ENCODE results near the gene FAM120AOS. TPM values are rescaled to one million over a fixed set of nuclear protein-coding genes. Genes with fewer than 3 reads are reported as not detected.

FAM120AOS gene
- total and polyA plus RNA-seq, 2 of the 4 experiments (the other 2 are of a cell fraction) = 22.7 to 24.7 TPM

DNA sequence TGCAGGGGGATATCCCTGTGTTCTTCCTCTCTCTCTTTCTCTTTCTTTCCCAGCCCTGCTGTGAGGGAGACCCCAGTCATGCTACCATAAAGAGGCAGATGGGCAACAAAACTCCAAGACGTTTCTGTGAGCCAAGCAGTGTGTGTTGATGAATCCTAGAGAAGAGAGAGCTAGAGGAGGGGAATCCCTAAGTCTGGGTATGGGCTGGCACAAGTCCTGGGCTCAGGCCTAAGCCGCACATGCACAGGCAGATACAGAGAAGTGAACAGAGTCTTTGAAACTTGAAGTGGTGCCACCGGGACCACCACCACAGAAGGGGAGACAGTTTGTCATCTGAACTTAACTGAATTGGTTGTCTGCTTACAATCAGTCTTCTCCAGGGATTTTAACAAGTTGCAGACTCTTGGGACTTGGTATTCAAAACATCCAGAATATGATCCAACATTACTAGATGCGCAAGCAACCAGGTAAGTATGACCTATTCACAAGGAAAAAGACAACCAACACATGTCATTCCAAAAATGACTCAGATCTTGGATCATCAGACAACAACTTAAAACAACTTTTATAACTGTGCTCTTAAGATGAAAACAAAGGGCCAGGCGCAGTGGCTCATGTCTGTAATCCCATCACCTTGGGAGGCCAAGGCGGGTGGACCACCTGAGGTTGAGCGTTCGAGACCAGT lies 12.3 kb downstream of the FAM120AOS start:
- no peak overlapping the region for H3K56ac ChIP-seq (ENCODE audit: extremely low read depth, insufficient read depth, low read length)
- intact Hi-C loops (cut with micrococcal nuclease) = no loop called here
- ChIA-PET CTCF (interaction anchor here (1.2 kb wide), 1 partner anchor 12 kb away, joined by 3 read pairs; no protein-coding TSS in a partner anchor), POLR2A (ENCODE audit: unreplicated experiment) (no interaction called here)
- dilution Hi-C loops (cut with HindIII; ENCODE audit: low sequenced_read_pairs, unreplicated experiment) = no loop called here
- H2BK5ac ChIP-seq (ENCODE audit: low read depth, low read length, poor library complexity, severe bottlenecking) = no peak overlapping the region
- no peaks in the 10 kb centered on the region for H4K20me1 ChIP-seq (ENCODE audit: insufficient read depth, low read length)
- in situ Hi-C loops (cut with MboI; ENCODE audit: low sequenced_read_pairs) = no loop called here
- BruUV-seq (replicated peaks) = no TSS peak
- H4K8ac ChIP-seq (ENCODE audit: low read depth in 2 of 2, low read length in 2 of 2) = no peak overlapping the region
- H2AK5ac ChIP-seq (ENCODE audit: low read depth, low read length) = no peak overlapping the region
- DNase-seq = no peak
- H3K18ac ChIP-seq (ENCODE audit: low read depth, low read length) = no peak overlapping the region
- H4K5ac ChIP-seq (ENCODE audit: low read depth, low read length) = no peak overlapping the region
- H3K23ac ChIP-seq (ENCODE audit: low read depth, low read length) = no peak overlapping the region
- H2BK20ac ChIP-seq (ENCODE audit: low read depth, low read length) = no peak overlapping the region
- no peaks in the 10 kb centered on the region for H3K4me1 ChIP-seq (ENCODE audit: control insufficient read depth, insufficient read depth, low read length)
- H3K4me3 ChIP-seq (ENCODE audit: insufficient read depth, low read depth, low read length) = no peak overlapping the region
- H2BK15ac ChIP-seq (ENCODE audit: low read depth, low read length) = no peak overlapping the region
- H4K91ac ChIP-seq (ENCODE audit: insufficient read depth, low read depth, low read length) = no peak overlapping the region
- WGBS, 2 experiments (ENCODE audit: extremely low coverage in 2 of 2, insufficient read length in 1 of 2) = 92% methylated on average over 2 of the region's 8 CpGs; no CpG with 5 or more reads in 1 of the 2 experiments
- H3K9ac ChIP-seq (ENCODE audit: low read depth, low read length) = no peak overlapping the region
- H3K27ac ChIP-seq (ENCODE audit: insufficient read depth, low read length) = no peak overlapping the region
- H2AK9ac ChIP-seq (replicated peaks; ENCODE audit: low read depth, low read length, poor library complexity) = peak overlapping the region; percentile 61
- no peaks in the 10 kb centered on the region for H3K79me1 ChIP-seq (ENCODE audit: low read depth in 1 of 2, low read length in 2 of 2)
- no peak overlapping the region for H3K4me2 ChIP-seq (ENCODE audit: low read depth, low read length)
- H3K27me3 ChIP-seq (ENCODE audit: control insufficient read depth, insufficient read depth, low read length) = no peaks in the 10 kb centered on the region
- H3K14ac ChIP-seq (replicated peaks; ENCODE audit: low read depth, low read length) = no peak overlapping the region
- no peaks in the 10 kb centered on the region for H3K9me3 ChIP-seq (ENCODE audit: control insufficient read depth, insufficient read depth, low read length)
- no peak for TF ChIP-seq CEBPB (IDR thresholded peaks at IDR 0.05; ENCODE audit: low read depth, low read length)
- no peak for TF ChIP-seq MAZ (IDR thresholded peaks at IDR 0.05; ENCODE audit: borderline replicate concordance, low read depth, low read length)
- TF ChIP-seq, protein P1, sequence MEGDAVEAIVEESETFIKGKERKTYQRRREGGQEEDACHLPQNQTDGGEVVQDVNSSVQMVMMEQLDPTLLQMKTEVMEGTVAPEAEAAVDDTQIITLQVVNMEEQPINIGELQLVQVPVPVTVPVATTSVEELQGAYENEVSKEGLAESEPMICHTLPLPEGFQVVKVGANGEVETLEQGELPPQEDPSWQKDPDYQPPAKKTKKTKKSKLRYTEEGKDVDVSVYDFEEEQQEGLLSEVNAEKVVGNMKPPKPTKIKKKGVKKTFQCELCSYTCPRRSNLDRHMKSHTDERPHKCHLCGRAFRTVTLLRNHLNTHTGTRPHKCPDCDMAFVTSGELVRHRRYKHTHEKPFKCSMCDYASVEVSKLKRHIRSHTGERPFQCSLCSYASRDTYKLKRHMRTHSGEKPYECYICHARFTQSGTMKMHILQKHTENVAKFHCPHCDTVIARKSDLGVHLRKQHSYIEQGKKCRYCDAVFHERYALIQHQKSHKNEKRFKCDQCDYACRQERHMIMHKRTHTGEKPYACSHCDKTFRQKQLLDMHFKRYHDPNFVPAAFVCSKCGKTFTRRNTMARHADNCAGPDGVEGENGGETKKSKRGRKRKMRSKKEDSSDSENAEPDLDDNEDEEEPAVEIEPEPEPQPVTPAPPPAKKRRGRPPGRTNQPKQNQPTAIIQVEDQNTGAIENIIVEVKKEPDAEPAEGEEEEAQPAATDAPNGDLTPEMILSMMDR (conservative IDR thresholded peaks at IDR 0.05; ENCODE audit: low read depth, low read length) = no peak
- no peak for TF ChIP-seq POLR2A (IDR thresholded peaks at IDR 0.05; ENCODE audit: low read depth, low read length)
- TF ChIP-seq CHD1 (IDR thresholded peaks at IDR 0.05; ENCODE audit: low read depth, low read length) = no peak
- TF ChIP-seq SMC3 (IDR thresholded peaks at IDR 0.05; ENCODE audit: low read depth, low read length) = no peak
- TF ChIP-seq MXI1 (IDR thresholded peaks at IDR 0.05; ENCODE audit: borderline replicate concordance, low read depth, low read length) = no peak
- no peak for TF ChIP-seq FOS (IDR thresholded peaks at IDR 0.05; ENCODE audit: low read depth, low read length)
- peak overlapping the region; percentile 10 for H2AFZ ChIP-seq (replicated peaks; ENCODE audit: low read length, poor library complexity)
- H3K36me3 ChIP-seq (ENCODE audit: control insufficient read depth, insufficient read depth, low read length) = peaks cover 4% of the 10 kb centered on the region
- H3K4ac ChIP-seq (ENCODE audit: low read depth, low read length) = no peak overlapping the region
- H2BK120ac ChIP-seq (ENCODE audit: low read depth, low read length) = no peak overlapping the region
- no peaks in the 10 kb centered on the region for H3K9me1 ChIP-seq (ENCODE audit: insufficient read depth, low read length)
- no peak for ATAC-seq (ENCODE audit: low read depth)

Data from IMR-90 (cell line).